Parathyroid adenoma (tissue), 2 donors: ENCODE measurements around the gene OIP5.
"Not testable (repeated sequence)": the region's sequence is repeated elsewhere in the genome, so short reads cannot be mapped to it uniquely, and the experiment has no call there.

ENCODE experiments used
- H2AFZ ChIP-seq: fragments of 300-600 bp; sonication (generic); one replicate; pipeline ENCODE4 v1.7.0; 2017; ENCODE audit warnings: antibody characterized with exemption, mild to moderate bottlenecking
- H3K27ac ChIP-seq: fragments of 300-600 bp; sonication (generic); one replicate; pipeline ENCODE4 v1.7.0; 2017
- H3K27me3 ChIP-seq: fragments of 300-600 bp; sonication (generic); one replicate; pipeline ENCODE4 v1.7.0; 2017; ENCODE audit warnings: low read length; ENCODE audit not compliant: control insufficient read depth, insufficient read depth
- H3K36me3 ChIP-seq: fragments of 300-600 bp; sonication (generic); one replicate; pipeline ENCODE4 v1.7.0; 2017; ENCODE audit warnings: low read length; ENCODE audit not compliant: control insufficient read depth, insufficient read depth
- H3K4me1 ChIP-seq: fragments of 300-600 bp; sonication (generic); one replicate; pipeline ENCODE4 v1.7.0; 2017; ENCODE audit warnings: control low read depth
- H3K4me2 ChIP-seq: fragments of 300-600 bp; sonication (generic); one replicate; pipeline ENCODE4 v1.7.0; 2017; ENCODE audit warnings: low read length
- H3K4me3 ChIP-seq: fragments of 300-600 bp; sonication (generic); one replicate; pipeline ENCODE4 v1.7.0; 2017; ENCODE audit warnings: low read depth, low read length
- H3K79me2 ChIP-seq: fragments of 300-600 bp; sonication (generic); one replicate; pipeline ENCODE4 v1.7.0; 2017; ENCODE audit warnings: control low read depth
- H3K9ac ChIP-seq: fragments of 300-600 bp; sonication (generic); one replicate; pipeline ENCODE4 v1.7.0; 2017; ENCODE audit warnings: mild to moderate bottlenecking
- H3K9me3 ChIP-seq: fragments of 300-600 bp; sonication (generic); one replicate; pipeline ENCODE4 v1.7.0; 2017; ENCODE audit warnings: low read length; ENCODE audit not compliant: control insufficient read depth
- CTCF ChIP-seq: fragments of 300-600 bp; sonication (generic); IDR thresholded peaks from one replicate; pipeline ENCODE4 v1.7.0; 2017; ENCODE audit warnings: antibody characterized with exemption, mild to moderate bottlenecking
- donor health status: primary hyperparathyroidism.

OIP5 gene

DNA sequence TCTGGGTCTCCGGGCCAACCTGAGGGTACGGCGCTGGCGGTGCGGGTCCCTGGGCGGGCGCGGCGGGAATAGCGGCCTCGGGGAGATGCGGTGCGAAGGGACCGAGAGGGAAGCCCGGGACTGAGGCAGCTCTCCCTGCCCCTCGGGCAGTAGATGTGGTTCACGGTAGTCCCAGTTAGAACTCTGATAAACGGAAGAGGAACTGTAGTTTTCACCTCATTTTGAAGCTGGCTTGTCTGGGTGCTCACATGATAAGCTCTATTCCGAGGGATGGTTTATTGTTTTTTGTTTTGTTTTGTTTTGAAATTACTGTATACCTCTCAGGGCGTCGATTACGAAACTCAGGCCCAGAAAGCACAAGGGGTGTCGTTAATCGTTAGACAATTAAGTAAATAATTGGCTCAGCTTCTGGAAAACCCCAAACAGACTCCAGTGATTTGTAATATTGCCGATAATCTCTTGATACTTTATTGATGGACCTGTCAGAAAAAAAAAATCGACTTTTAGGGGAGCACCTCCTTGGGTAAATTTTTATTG is 703 bp upstream of the OIP5 start:
- peak overlapping the region; percentile 98 for H3K4me2 ChIP-seq
- no peaks in the 10 kb centered on the region for H3K9me3 ChIP-seq
- H3K4me3 ChIP-seq: peak overlapping the region; percentile 92
- H3K9ac ChIP-seq: no peak overlapping the region
- TF ChIP-seq CTCF: no peak
- H3K79me2 ChIP-seq: no peaks in the 10 kb centered on the region
- H3K27ac ChIP-seq: no peak overlapping the region
- no peaks in the 10 kb centered on the region for H3K36me3 ChIP-seq
- peak overlapping the region; percentile 91 for H2AFZ ChIP-seq
- H3K4me1 ChIP-seq: no peaks in the 10 kb centered on the region
- no peaks in the 10 kb centered on the region for H3K27me3 ChIP-seq

GRCh38 chr15:41331833-41332193 is 578 bp downstream of the OIP5 start:
- no peak overlapping the region for H3K27ac ChIP-seq
- no peaks in the 10 kb centered on the region for H3K79me2 ChIP-seq
- H3K4me3 ChIP-seq: peak overlapping the region; percentile 92
- no peaks in the 10 kb centered on the region for H3K27me3 ChIP-seq
- H2AFZ ChIP-seq: peak overlapping the region; percentile 91
- no peaks in the 10 kb centered on the region for H3K9me3 ChIP-seq
- TF ChIP-seq CTCF: no peak
- H3K9ac ChIP-seq: no peak overlapping the region
- H3K4me1 ChIP-seq: no peaks in the 10 kb centered on the region
- no peaks in the 10 kb centered on the region for H3K36me3 ChIP-seq
- H3K4me2 ChIP-seq: peak overlapping the region; percentile 98

DNA sequence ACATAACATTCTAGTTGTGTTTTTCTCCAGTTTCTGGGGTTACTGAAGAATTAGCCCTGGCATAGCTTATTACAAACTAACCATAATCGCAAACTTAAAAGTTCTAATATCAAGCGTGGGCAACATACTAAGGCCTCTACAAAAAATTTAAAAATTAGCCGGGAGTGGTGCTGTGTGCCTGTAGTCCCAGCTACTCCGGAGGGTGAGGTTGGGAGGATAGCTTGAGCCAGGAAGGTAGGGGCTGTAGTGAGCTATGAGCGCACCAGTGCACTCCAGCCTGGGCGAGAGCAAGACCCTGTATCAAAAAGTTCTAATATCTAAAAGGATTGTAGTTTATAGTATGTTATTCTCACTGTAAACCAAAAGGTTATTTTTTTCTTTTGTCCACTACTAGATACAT is 1.1 kb downstream of the OIP5 start:
- H3K36me3 ChIP-seq: no peaks in the 10 kb centered on the region
- no peaks in the 10 kb centered on the region for H3K79me2 ChIP-seq
- H3K27me3 ChIP-seq: no peaks in the 10 kb centered on the region
- H3K9ac ChIP-seq: no peak overlapping the region
- no peak overlapping the region for H3K27ac ChIP-seq
- TF ChIP-seq CTCF: no peak
- H3K4me2 ChIP-seq: peak overlapping the region; percentile 98
- H3K9me3 ChIP-seq: no peaks in the 10 kb centered on the region
- H2AFZ ChIP-seq: peak overlapping the region; percentile 91
- H3K4me1 ChIP-seq: no peaks in the 10 kb centered on the region
- no peak overlapping the region for H3K4me3 ChIP-seq

DNA sequence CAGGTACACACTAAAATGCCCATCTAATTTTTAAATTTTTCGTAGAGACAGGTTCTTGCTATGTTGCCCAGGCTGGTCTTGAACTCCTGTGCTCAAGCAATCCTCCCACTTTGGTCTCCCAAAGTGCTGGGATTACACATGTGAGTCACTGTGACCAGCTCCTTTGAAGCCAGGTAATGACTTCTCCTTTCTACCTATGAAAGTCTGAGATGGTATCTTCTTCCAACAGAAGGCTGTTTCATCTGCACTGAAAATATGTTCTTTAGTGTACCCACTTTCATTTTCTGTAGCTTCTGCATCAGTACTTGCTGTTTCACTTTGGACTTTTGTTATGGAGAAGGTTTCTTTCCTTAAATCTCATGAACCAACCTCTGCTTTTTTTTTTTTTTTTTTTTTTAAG is 8.8 kb downstream of the OIP5 start:
- Histone ChIP-seq H3K9me3 (no peaks in the 10 kb centered on the region), H3K79me2 (no peaks in the 10 kb centered on the region), H3K27ac (no peak overlapping the region), H3K36me3 (no peaks in the 10 kb centered on the region), H2AFZ (no peak overlapping the region), H3K27me3 (no peaks in the 10 kb centered on the region), H3K4me2 (no peak overlapping the region), H3K4me3 (no peak overlapping the region), H3K9ac (no peak overlapping the region), H3K4me1 (no peaks in the 10 kb centered on the region)
- TF ChIP-seq CTCF: no peak

DNA sequence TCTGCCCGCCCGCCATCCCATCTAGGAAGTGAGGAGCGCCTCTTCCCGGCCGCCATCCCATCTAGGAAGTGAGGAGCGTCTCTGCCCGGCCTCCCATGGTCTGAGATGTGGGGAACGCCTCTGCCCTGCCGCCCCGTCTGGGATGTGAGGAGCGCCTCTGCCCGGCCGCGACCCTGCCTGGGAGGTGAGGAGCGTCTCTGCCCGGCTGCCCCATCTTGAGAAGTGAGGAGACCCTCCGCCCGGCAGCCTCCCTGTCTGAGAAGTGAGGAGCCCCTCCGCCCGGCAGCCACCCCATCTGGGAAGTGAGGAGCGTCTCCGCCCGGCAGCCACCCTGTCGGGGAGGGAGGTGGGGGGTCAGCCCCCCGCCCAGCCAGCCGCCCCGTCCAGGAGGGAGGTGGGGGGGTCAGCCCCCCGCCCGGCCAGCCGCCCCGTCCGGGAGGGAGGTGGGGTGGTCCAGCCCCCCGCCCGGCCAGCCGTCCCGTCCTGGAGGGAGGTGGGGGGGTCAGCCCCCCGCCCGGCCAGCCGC is 11.5 kb downstream of the OIP5 start:
- not testable (repeated sequence) for H3K9me3 ChIP-seq, H3K4me3 ChIP-seq, H3K4me2 ChIP-seq, H3K4me1 ChIP-seq, H3K27me3 ChIP-seq, H3K79me2 ChIP-seq, H3K9ac ChIP-seq, H3K36me3 ChIP-seq, H3K27ac ChIP-seq, H2AFZ ChIP-seq
